SJSA1 (cell line): Measurements from ENCODE around the gene LECT2. TPM values are rescaled to one million over a fixed set of nuclear protein-coding genes. Genes with fewer than 3 reads are reported as not detected.

ENCODE experiments used
- DNase-seq, 2 experiments: peaks; one replicate each; pipeline ENCODE4 v3.0.0-alpha.2; 2015 to 2020; ENCODE audit warnings: low spot score in 2 of 2, low read depth in 1 of 2
- H3K27ac ChIP-seq: fragments of 250-450 bp; sonication (Bioruptor Pico); 2 replicates; pipeline ENCODE4 v1.5.1; 2020; ENCODE audit warnings: mild to moderate bottlenecking, moderate library complexity
- H3K27me3 ChIP-seq: fragments of 250-450 bp; sonication (Bioruptor Pico); replicated peaks from 2 replicates; pipeline ENCODE4 v1.5.1; 2020; ENCODE audit warnings: mild to moderate bottlenecking, moderate library complexity
- H3K36me3 ChIP-seq: fragments of 250-450 bp; sonication (Bioruptor Pico); 2 replicates; pipeline ENCODE4 v1.5.1; 2020; ENCODE audit warnings: mild to moderate bottlenecking
- H3K4me1 ChIP-seq: fragments of 250-450 bp; sonication (Bioruptor Pico); replicated peaks from 2 replicates; pipeline ENCODE4 v1.6.1; 2021; ENCODE audit warnings: mild to moderate bottlenecking
- H3K4me3 ChIP-seq: fragments of 250-450 bp; sonication (Bioruptor Pico); 2 replicates; pipeline ENCODE4 v1.5.1; 2020; ENCODE audit warnings: mild to moderate bottlenecking
- H3K9me3 ChIP-seq: fragments of 250-450 bp; sonication (Bioruptor Pico); replicated peaks from 2 replicates; pipeline ENCODE4 v1.5.1; 2020; ENCODE audit warnings: mild to moderate bottlenecking
- total RNA-seq: library from RNA; depleted of rRNA; stranded (reverse); fragments of >200 nt; shearing (Covaris generic); gene quantifications from 2 replicates; pipeline ENCODE4 v1.2.3, GENCODE V29; 2014

LECT2 gene
- total RNA-seq, 1 experiment from 2014 or later: not detected

GRCh38 chr5:135942202-135942771 is 12.5 kb downstream of the LECT2 start:
- Histone ChIP-seq H3K4me1 (peaks cover 17% of the 10 kb centered on the region), H3K27me3 (peaks cover 7% of the 10 kb centered on the region), H3K27ac (no peak overlapping the region), H3K36me3 (no peaks in the 10 kb centered on the region), H3K4me3 (no peak overlapping the region), H3K9me3 (no peaks in the 10 kb centered on the region)
- no peak for DNase-seq

DNA sequence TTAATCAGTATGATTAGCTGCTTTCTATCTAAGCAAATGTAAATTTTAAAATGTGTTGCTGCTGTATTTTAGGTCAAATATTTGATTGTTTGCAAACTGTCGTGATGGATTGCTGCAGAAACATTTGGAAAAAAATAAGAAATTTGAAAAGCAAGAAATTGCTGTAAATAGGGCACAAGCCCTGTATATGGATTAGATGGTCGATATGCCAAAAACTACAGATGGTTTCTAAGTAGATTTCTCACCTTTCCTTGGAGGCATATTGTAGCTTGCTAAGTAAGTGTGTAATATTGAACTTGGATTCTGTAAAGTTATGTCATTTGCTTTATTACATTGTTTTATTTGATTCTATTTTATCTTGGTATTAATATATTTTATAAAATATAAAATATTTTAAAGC is 13.1 kb downstream of the LECT2 start:
- DNase-seq: no peak
- Histone ChIP-seq H3K4me3 (no peak overlapping the region), H3K9me3 (no peaks in the 10 kb centered on the region), H3K27ac (no peak overlapping the region), H3K36me3 (no peaks in the 10 kb centered on the region), H3K27me3 (peaks cover 12% of the 10 kb centered on the region), H3K4me1 (peaks cover 17% of the 10 kb centered on the region)

DNA sequence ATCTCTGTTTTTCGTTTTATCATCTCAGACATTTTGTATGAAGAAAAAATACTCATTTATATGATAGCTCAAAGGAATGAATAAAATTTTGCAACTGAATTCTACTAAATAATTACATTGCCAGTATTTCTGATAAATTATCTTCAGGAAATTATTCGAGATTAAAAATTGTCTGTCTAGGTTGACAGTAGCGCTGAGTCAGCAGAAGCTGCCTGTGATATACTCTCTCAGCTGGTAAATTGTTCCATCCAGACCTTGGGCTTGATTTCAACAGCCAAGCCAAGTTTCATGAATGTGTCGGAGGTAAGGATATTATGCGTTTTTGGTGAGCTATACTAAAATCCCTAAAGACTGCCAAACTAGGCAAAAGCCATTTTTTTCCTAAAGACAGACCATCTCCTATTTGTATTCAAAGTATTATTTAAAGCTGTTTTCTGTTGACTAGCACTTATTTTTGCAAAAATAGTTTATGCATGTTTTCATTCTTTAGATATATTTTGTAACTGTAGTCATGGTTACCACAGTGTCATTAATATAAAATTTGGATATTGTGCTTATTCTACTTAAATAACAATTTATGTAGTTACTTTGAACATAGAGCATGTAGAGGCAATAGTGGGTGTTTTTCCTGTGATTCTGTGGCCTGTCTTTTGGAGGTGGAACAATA is 17.4 kb downstream of the LECT2 start:
- H3K36me3 ChIP-seq: no peaks in the 10 kb centered on the region
- H3K27me3 ChIP-seq: peaks cover 45% of the 10 kb centered on the region
- H3K4me1 ChIP-seq: 0 out of 2 replicates have a peak, but pooled peaks cover 3% of the 10 kb centered on the region
- no peak overlapping the region for H3K4me3 ChIP-seq
- no peak for DNase-seq
- H3K9me3 ChIP-seq: no peaks in the 10 kb centered on the region
- no peak overlapping the region for H3K27ac ChIP-seq

DNA sequence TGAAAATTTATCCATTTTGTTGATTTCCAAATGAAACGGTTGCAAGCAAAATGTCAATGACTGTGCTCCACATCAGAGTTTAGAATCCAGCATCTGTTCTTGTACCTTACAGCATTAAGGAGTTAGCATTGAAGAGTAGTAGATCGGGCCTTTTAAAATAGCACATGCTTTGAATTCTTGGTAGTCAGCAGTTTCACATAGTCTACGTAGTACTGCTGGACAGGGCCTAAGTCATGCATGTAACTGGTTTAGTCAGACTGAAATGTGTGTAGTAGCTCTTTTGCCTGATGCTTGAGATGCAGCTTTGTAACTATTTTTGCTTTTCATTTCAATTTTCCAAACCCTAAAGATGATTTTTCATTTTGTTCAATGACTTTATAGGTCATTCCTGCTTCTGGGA is 19.8 kb downstream of the LECT2 start:
- Histone ChIP-seq H3K4me1 (peaks cover 7% of the 10 kb centered on the region; the same call in 1 of the 2 replicates), H3K4me3 (no peak overlapping the region), H3K36me3 (no peaks in the 10 kb centered on the region), H3K27ac (no peak overlapping the region), H3K9me3 (no peaks in the 10 kb centered on the region), H3K27me3 (peaks cover 67% of the 10 kb centered on the region)
- no peak for DNase-seq

DNA sequence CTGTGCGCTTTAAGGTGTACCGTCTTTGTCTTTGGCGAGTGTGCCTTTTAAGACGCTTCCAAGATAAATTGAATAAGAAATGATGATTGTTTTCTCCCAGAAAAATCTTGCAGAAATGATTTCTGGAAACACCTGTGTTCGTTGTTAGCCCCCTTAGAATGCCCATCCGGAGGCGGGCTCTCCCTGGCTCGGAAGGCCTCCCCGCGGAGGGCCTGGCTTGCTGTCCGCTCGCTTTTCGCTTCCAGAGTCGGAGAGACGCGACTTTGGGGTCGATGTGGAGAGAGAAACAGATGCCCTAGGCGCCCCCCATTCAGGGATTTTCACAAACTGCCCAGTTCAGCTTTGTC is 23.9 kb downstream of the LECT2 start:
- Histone ChIP-seq H3K27ac (no peak overlapping the region), H3K27me3 (peaks cover 84% of the 10 kb centered on the region), H3K4me3 (no peak overlapping the region)

DNA sequence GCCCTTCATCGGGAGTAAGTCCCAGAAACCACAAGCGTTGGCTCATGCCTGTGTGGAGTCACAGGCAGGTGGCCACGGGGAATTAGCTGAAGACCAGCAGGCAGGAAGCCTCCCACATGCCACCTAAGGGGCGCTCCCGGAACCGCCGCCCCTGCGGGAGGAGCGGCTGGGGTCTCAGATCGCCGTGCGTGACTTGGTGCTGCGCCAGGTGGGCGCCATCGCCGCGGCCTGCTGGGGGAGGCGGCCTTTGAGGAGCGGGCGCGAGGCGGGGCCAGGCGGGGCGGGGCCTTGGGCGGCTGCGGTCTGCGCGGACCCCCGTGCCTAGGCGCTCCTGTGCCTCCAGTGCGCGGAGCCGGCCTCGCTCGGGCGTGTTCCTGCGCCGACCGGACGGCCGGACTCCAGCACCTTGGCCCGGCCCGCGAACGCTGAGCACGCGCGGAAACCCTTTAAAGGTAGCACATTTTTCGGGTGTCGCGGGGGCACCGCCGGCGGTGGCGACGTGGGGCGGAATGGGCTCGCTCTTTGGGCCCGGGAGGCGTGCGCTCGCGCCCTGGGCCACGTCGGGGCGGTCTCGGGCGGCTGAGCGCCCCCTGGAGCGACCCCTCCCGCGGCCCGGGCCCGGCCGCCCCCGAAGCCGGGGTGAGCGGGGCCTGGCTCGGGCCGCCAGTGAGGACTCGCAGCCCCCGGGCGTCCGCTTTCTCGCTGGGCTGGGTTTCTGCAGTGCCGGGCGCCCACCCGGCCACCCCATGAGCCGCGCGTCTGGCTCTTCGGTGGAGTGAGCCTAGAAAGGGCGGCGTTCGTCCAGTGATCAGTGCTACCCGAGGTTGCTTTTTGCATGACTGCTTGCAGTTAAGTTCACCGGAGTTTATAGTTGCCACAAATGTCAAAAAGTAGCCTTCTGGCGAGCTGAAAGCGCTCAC is 24.5 kb downstream of the LECT2 start:
- DNase-seq: no peak
- H3K4me1 ChIP-seq: peaks cover 4% of the 10 kb centered on the region; the same call in 1 of the 2 replicates
- no peak overlapping the region for H3K27ac ChIP-seq
- no peaks in the 10 kb centered on the region for H3K36me3 ChIP-seq
- H3K27me3 ChIP-seq: peaks cover 82% of the 10 kb centered on the region
- H3K4me3 ChIP-seq: no peak overlapping the region
- H3K9me3 ChIP-seq: no peaks in the 10 kb centered on the region

More for the DNA sequence above, 23.9 kb downstream of the LECT2 start:
- H3K9me3 ChIP-seq: no peaks in the 10 kb centered on the region
- DNase-seq: no peak
- H3K36me3 ChIP-seq: no peaks in the 10 kb centered on the region
- H3K4me1 ChIP-seq: peaks cover 4% of the 10 kb centered on the region; the same call in 1 of the 2 replicates

DNA sequence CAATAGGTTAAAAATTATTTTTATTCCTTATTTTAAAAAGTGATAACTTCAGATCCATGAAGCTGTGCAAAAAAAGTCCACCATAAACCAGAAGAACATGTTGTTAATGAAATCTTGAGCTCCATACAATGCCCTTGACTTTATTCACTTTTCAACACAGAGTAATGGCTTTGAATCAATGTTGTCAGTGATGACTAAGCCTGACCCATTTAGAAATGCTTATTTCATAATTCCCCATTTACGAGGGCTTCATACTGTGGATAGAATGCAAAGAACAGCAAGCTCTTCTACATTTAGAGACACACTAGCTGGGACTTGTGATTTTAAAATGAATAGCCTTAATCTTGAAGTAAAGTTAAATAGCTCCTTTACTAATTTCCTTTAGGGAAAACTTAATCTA is 33.4 kb downstream of the LECT2 start:
- no peak for DNase-seq
- Histone ChIP-seq H3K4me3 (no peak overlapping the region), H3K4me1 (no peaks in the 10 kb centered on the region), H3K36me3 (no peaks in the 10 kb centered on the region), H3K27ac (no peak overlapping the region), H3K9me3 (no peaks in the 10 kb centered on the region), H3K27me3 (peaks cover 51% of the 10 kb centered on the region)

DNA sequence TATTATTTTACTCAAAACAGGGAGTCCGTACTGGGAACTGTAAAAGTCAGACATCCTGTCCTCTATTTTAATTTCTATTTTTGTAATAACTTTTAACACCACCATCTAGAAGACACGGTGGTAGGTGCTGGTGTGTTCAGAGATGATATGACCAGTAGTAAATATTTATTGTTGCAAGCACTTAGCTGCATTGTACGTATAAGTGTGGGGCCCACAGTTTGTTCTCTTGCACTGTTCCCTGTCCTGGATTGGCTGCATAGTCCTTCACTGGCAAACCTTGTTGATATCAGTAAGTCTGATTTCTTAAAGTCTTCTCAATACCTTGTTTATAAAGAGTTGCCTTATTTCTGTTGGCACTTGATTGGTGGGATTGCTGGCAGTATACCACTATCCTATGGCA is 34.6 kb downstream of the LECT2 start:
- H3K4me3 ChIP-seq: no peak overlapping the region
- no peaks in the 10 kb centered on the region for H3K9me3 ChIP-seq
- DNase-seq: no peak
- H3K4me1 ChIP-seq: no peaks in the 10 kb centered on the region
- no peak overlapping the region for H3K27ac ChIP-seq
- peaks cover 57% of the 10 kb centered on the region for H3K27me3 ChIP-seq
- H3K36me3 ChIP-seq: no peaks in the 10 kb centered on the region

GRCh38 chr5:135916638-135917263 is 38.0 kb downstream of the LECT2 start:
- Histone ChIP-seq H3K36me3 (no peaks in the 10 kb centered on the region), H3K9me3 (no peaks in the 10 kb centered on the region), H3K27ac (no peak overlapping the region), H3K4me3 (no peak overlapping the region), H3K4me1 (no peaks in the 10 kb centered on the region), H3K27me3 (peaks cover 60% of the 10 kb centered on the region)
- DNase-seq: no peak

DNA sequence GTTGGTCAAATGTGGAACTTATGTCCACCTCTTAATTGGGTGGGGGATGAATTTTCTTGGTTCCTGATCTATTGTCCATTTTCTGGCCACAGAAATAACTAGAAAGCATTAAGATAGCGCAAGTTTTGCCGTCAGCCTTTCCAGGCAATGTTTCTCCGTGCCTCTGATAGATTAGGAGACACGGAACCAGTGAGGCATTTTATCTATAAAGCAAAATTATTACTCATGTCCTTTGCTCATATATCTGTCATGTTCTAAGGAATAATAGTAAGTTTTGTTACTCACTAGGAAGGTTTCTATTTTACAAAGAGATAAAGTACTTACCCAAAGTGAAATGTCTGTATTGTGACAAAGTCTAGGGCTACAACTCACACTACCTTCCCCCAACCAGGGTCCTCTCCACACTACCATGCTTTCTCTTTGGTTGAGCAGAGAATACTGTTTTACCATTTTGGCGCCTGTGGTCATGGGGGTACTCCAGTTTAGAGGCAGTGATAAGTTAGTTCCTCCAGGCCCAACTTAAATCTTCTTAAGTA is 39.2 kb downstream of the LECT2 start:
- Histone ChIP-seq H3K9me3 (no peaks in the 10 kb centered on the region), H3K4me1 (no peaks in the 10 kb centered on the region), H3K27ac (no peak overlapping the region), H3K36me3 (no peaks in the 10 kb centered on the region), H3K4me3 (no peak overlapping the region), H3K27me3 (peaks cover 55% of the 10 kb centered on the region)
- no peak for DNase-seq

- H3K4me3 ChIP-seq: no peak overlapping the region
- no peaks in the 10 kb centered on the region for H3K36me3 ChIP-seq
- peaks cover 57% of the 10 kb centered on the region for H3K27me3 ChIP-seq
- H3K27ac ChIP-seq: no peak overlapping the region
- H3K4me1 ChIP-seq: no peaks in the 10 kb centered on the region
- peak in 1 of 2 experiments; percentile 23 for DNase-seq
- no peaks in the 10 kb centered on the region for H3K9me3 ChIP-seq
Measured at GRCh38 chr5:135913713-135914626, 40.8 kb downstream of the LECT2 start.

DNA sequence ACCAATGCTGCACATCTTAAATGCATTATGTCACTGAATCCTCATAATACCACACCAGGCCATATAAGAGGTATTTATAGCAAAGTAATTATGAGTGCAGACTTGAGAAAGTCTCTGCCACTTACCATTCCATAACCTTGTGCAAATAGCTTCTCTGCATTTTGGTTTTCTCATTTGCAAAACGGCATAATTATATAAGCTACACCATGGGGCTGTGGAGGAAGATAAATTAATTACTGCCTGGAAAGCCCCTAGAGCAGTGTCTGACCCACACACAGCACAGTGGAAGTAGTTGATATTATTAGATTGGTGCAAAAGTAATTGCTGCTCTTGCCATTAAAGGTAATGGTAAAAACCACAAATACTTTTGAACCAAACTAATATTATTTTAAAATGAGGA is 49.6 kb downstream of the LECT2 start:
- DNase-seq: no peak
- Histone ChIP-seq H3K27ac (no peak overlapping the region), H3K4me3 (no peak overlapping the region), H3K36me3 (no peaks in the 10 kb centered on the region), H3K27me3 (peaks cover 64% of the 10 kb centered on the region), H3K9me3 (no peaks in the 10 kb centered on the region), H3K4me1 (no peaks in the 10 kb centered on the region)

GRCh38 chr5:135901633-135902032 is 53.1 kb downstream of the LECT2 start:
- no peak overlapping the region for H3K27ac ChIP-seq
- peaks cover 54% of the 10 kb centered on the region for H3K27me3 ChIP-seq
- H3K4me1 ChIP-seq: no peaks in the 10 kb centered on the region
- no peaks in the 10 kb centered on the region for H3K9me3 ChIP-seq
- no peak overlapping the region for H3K4me3 ChIP-seq
- no peak for DNase-seq
- H3K36me3 ChIP-seq: no peaks in the 10 kb centered on the region
